ENCODE data around the gene ZNF629.

GRCh38 chr16:30745082-30745481 is 41.9 kb downstream of the ZNF629 start:
- no peak for TF ChIP-seq CTCF (conservative IDR thresholded peaks at IDR 0.05 in 1 of 2, IDR thresholded peaks at IDR 0.05 in 1 of 2; ENCODE audit: low read depth in 1 of 2, low read length in 2 of 2)
- TF ChIP-seq EZH2 (IDR thresholded peaks at IDR 0.05; ENCODE audit: low read length, missing control alignments): no peak
